ENCODE measurements around the gene SARS1.
"Not testable (repeated sequence)": the region's sequence is repeated elsewhere in the genome, so short reads cannot be mapped to it uniquely, and the experiment has no call there.

SARS1 gene

GRCh38 chr1:109193653-109194590 is 19.8 kb upstream of the SARS1 start:
- DNase-seq (ENCODE audit: low spot score): peak; percentile 35

- DNase-seq (ENCODE audit: low spot score): no peak
Observed at GRCh38 chr1:109197158-109198042, 16.3 kb upstream of the SARS1 start.

- no peak for DNase-seq (ENCODE audit: low spot score)
Observed at GRCh38 chr1:109198043-109198695, 15.5 kb upstream of the SARS1 start.

GRCh38 chr1:109198745-109199144 is 15.0 kb upstream of the SARS1 start:
- no peak for DNase-seq (ENCODE audit: low spot score)

- DNase-seq (ENCODE audit: low spot score): no peak
Observed at GRCh38 chr1:109199710-109200109, 14.0 kb upstream of the SARS1 start.

- no peak for DNase-seq (ENCODE audit: low spot score)
Observed at GRCh38 chr1:109201123-109201703, 12.5 kb upstream of the SARS1 start.

GRCh38 chr1:109204484-109204883 is 9.2 kb upstream of the SARS1 start:
- no peak for DNase-seq (ENCODE audit: low spot score)

- no peak for DNase-seq (ENCODE audit: low spot score)
Observed at GRCh38 chr1:109206339-109206738, 7.4 kb upstream of the SARS1 start.

GRCh38 chr1:109207467-109208103 is 6.1 kb upstream of the SARS1 start:
- DNase-seq (ENCODE audit: low spot score): no peak

- DNase-seq (ENCODE audit: low spot score): no peak
Observed at GRCh38 chr1:109208394-109208793, 5.3 kb upstream of the SARS1 start.

GRCh38 chr1:109208836-109209463 is 4.8 kb upstream of the SARS1 start:
- DNase-seq (ENCODE audit: low spot score): no peak

- DNase-seq (ENCODE audit: low spot score): no peak
Observed at GRCh38 chr1:109210058-109210457, 3.7 kb upstream of the SARS1 start.

GRCh38 chr1:109213345-109213823 is 334 bp upstream of the SARS1 start:
- DNase-seq (ENCODE audit: low spot score): no peak

- peak; percentile 80 for DNase-seq (ENCODE audit: low spot score)
Observed at GRCh38 chr1:109214695-109215623, 1.2 kb downstream of the SARS1 start.

- DNase-seq (ENCODE audit: low spot score): no peak
Observed at GRCh38 chr1:109216662-109217061, 2.9 kb downstream of the SARS1 start.

- no peak for DNase-seq (ENCODE audit: low spot score)
Observed at GRCh38 chr1:109218516-109218915, 4.8 kb downstream of the SARS1 start.

- not testable (repeated sequence) for DNase-seq (ENCODE audit: low spot score)
Observed at GRCh38 chr1:109221201-109221600, 7.5 kb downstream of the SARS1 start.

GRCh38 chr1:109225308-109225707 is 11.6 kb downstream of the SARS1 start:
- DNase-seq (ENCODE audit: low spot score): no peak

All from SK-N-DZ (cell line).